ENCODE data around the gene PPIL1.
A peak's percentile ranks its signal among the peaks of the same experiment; 100 is the strongest.
"Not testable (repeated sequence)": the region's sequence is repeated elsewhere in the genome, so short reads cannot be mapped to it uniquely, and the experiment has no call there.

Gene PPIL1

GRCh38 chr6:36817176-36817817 lies 57.3 kb downstream of the PPIL1 start:
- H3K36me3 Mint-ChIP-seq (ENCODE audit: low read depth): no peaks in the 10 kb centered on the region
- H3K4me1 Mint-ChIP-seq: peaks cover 33% of the 10 kb centered on the region
- no peak overlapping the region for H3K4me3 Mint-ChIP-seq
- no peak overlapping the region for H3K27ac Mint-ChIP-seq
- no peak for TF ChIP-seq CTCF (IDR thresholded peaks at IDR 0.05; ENCODE audit: unreplicated experiment in 3 of 3)
- peaks cover 13% of the 10 kb centered on the region for H3K27me3 Mint-ChIP-seq (ENCODE audit: low read depth)
- no peaks in the 10 kb centered on the region for H3K9me3 Mint-ChIP-seq

DNA sequence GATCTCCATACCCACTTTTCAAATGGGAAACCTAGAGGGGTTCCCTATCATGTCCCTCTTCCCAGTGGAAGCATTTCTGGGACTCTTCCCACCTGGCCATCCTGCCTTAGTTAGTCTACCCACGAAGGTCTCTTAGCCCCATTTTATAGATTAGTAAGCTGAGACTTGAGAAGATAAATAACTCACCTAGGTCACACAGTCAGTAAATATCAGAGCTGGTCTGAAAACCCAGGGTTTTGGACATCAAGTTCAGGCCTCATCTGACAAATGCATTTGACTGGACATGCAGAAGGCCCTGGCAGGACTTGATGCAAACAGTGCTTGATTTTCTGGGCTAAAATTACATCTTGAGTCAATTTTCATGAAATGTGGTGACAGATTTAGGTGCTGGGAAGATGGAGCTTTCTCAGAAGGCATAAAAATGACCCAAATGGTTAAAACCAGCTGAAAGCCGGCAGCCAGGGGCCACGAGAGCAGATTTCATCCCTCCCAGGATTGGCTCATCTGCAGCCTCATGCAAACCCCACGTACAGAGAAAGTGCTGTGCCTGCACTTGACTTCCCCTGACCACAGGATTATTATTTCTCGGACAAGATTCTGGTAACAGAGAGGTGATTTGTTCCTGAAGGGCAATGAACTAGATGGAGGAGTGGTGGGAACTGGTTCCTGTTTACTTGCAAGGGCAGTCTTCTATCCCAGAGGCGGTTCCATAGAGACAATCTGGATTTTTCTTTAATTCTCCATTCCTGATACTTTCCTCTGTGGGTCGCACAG lies 58.5 kb downstream of the PPIL1 start:
- peaks cover 34% of the 10 kb centered on the region for H3K4me1 Mint-ChIP-seq
- no peaks in the 10 kb centered on the region for H3K9me3 Mint-ChIP-seq
- no peak overlapping the region for H3K4me3 Mint-ChIP-seq
- peaks cover 19% of the 10 kb centered on the region for H3K27me3 Mint-ChIP-seq (ENCODE audit: low read depth)
- TF ChIP-seq CTCF (IDR thresholded peaks at IDR 0.05; ENCODE audit: unreplicated experiment in 3 of 3): no peak
- peak overlapping the region in 1 of 3 experiments; percentile 55 for H3K27ac Mint-ChIP-seq
- H3K36me3 Mint-ChIP-seq (ENCODE audit: low read depth): no peaks in the 10 kb centered on the region

DNA sequence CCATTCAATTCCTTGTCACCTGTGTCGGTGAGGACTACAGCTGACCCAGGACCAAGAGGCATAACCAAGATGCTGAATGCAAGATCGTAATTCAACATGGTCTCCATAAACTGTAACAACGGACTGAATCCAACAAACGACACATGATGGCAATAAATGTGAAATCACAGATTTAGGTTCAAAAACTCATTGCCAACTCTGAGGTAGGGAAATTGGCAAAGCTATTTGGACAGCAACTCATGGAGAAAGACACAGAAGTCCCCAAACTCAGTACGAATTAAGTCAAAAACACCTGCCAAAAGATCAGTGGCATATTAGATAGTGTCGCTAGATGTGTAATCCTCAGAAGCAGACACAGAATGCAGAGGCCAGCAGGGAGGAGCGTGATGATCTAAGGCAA lies 60.4 kb downstream of the PPIL1 start:
- Mint-ChIP-seq H3K27ac (no peak overlapping the region), H3K4me3 (no peak overlapping the region), H3K27me3 (ENCODE audit: low read depth) (peaks cover 14% of the 10 kb centered on the region), H3K4me1 (peaks cover 33% of the 10 kb centered on the region), H3K36me3 (ENCODE audit: low read depth) (no peaks in the 10 kb centered on the region), H3K9me3 (no peaks in the 10 kb centered on the region)
- TF ChIP-seq CTCF (IDR thresholded peaks at IDR 0.05; ENCODE audit: unreplicated experiment in 3 of 3): no peak

DNA sequence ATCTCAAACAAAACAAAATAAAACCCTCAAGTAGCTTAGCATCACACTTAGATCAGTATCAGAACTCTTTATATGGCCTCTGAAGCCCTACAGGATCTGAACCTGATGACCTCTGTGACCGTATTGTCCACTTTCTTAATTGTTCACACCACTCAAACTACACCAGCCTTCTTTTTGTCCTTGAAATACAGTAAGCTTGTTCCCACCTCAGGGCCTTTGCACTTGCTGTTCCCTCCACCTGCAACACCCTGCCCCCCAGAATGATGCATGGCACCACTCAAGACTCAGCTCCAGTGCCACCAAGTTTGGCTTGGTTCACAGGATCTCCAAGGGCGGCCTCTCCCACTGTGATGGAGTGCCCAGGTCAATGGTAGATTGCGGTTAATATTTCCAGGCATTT lies 61.1 kb downstream of the PPIL1 start:
- H3K27me3 Mint-ChIP-seq (ENCODE audit: low read depth): peaks cover 14% of the 10 kb centered on the region
- H3K4me1 Mint-ChIP-seq: peaks cover 38% of the 10 kb centered on the region
- no peak overlapping the region for H3K27ac Mint-ChIP-seq
- H3K9me3 Mint-ChIP-seq: no peaks in the 10 kb centered on the region
- no peaks in the 10 kb centered on the region for H3K36me3 Mint-ChIP-seq (ENCODE audit: low read depth)
- H3K4me3 Mint-ChIP-seq: no peak overlapping the region
- no peak for TF ChIP-seq CTCF (IDR thresholded peaks at IDR 0.05; ENCODE audit: unreplicated experiment in 3 of 3)

- H3K36me3 Mint-ChIP-seq (ENCODE audit: low read depth); H3K4me3 Mint-ChIP-seq; H3K9me3 Mint-ChIP-seq; H3K27ac Mint-ChIP-seq: not testable (repeated sequence)
- peaks cover 14% of the 10 kb centered on the region for H3K27me3 Mint-ChIP-seq (ENCODE audit: low read depth)
- H3K4me1 Mint-ChIP-seq: peaks cover 34% of the 10 kb centered on the region
Measured at GRCh38 chr6:36813047-36813446, 61.6 kb downstream of the PPIL1 start.

DNA sequence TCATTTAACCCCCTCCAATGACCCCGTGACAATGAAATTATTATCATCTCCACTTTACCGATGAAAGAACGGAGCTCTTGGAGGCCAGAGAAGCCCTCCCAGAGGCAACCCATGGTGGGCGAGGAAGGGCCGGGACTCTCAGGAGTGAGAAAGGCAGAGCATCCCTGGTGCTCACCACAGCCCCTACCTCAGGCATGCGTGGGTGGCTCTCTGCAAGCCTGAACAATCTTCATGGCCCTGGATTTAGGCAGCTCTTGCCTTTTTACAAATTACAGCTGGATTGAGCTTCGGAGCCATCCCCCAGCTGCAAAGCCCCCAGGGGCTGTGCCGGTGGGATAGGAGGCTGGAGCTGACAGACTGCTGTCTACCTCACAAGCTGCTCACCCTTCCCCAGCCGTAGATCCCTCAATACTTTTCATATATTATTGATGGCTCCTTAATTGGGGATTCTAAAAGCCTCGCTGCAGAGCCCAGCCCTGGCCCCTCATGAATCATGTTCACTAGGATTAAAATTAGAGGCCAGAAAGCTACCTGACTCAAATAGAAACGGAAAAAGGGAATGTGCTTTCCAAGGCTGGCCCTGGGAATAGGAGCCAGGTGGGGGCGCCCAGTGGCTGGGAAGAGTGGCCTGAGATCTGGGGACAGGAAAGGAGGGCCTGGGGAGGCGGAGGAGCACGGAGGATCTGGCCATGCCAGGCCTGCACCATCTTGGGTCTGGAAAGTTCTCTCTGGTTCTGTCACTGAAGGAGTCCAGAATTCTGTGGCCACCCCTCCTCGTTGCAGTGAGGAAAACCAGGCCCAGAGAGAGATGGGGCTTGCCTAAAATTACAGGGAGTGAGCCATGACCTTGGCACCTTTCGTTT lies 64.4 kb downstream of the PPIL1 start:
- H3K4me3 Mint-ChIP-seq: peak overlapping the region in 1 of 3 experiments; percentile 33
- TF ChIP-seq CTCF (IDR thresholded peaks at IDR 0.05; ENCODE audit: unreplicated experiment in 3 of 3): no peak
- no peaks in the 10 kb centered on the region for H3K36me3 Mint-ChIP-seq (ENCODE audit: low read depth)
- H3K27me3 Mint-ChIP-seq (ENCODE audit: low read depth): peaks cover 31% of the 10 kb centered on the region
- H3K4me1 Mint-ChIP-seq: peaks cover 40% of the 10 kb centered on the region
- H3K27ac Mint-ChIP-seq: peak overlapping the region; percentile 20 to 78 (median 35)
- no peaks in the 10 kb centered on the region for H3K9me3 Mint-ChIP-seq

Measured in nephron (organoid).